IgD-negative memory B cell (primary cell): ENCODE data around the gene PCGF3. TPM values are rescaled to one million over a fixed set of nuclear protein-coding genes. Genes with fewer than 3 reads are reported as not detected.

ENCODE experiments used
- H3K27ac Mint-ChIP-seq, 3 donors: one replicate each; pipeline ENCODE4 v1.8.0; 2020 to 2022; ENCODE audit warnings: mild to moderate bottlenecking in 3 of 3, mixed read lengths in 3 of 3, moderate library complexity in 1 of 3
- H3K27me3 Mint-ChIP-seq: one replicate; pipeline ENCODE4 v1.8.0; 2021; ENCODE audit warnings: mixed read lengths
- H3K36me3 Mint-ChIP-seq: one replicate; pipeline ENCODE4 v1.8.0; 2020; ENCODE audit warnings: mild to moderate bottlenecking, mixed read lengths
- H3K4me1 Mint-ChIP-seq, 3 donors: one replicate each; pipeline ENCODE4 v1.8.0; 2020 to 2022; ENCODE audit warnings: mixed read lengths in 3 of 3, mild to moderate bottlenecking in 1 of 3
- H3K4me3 Mint-ChIP-seq, 4 donors: one replicate each; pipeline ENCODE4 v1.8.0; 2020 to 2022; ENCODE audit warnings: mild to moderate bottlenecking in 4 of 4, mixed read lengths in 4 of 4, moderate library complexity in 3 of 4
- H3K9me3 Mint-ChIP-seq, 3 donors: one replicate each; pipeline ENCODE4 v1.8.0; 2020 to 2021; ENCODE audit warnings: mixed read lengths in 3 of 3, mild to moderate bottlenecking in 1 of 3
- polyA plus RNA-seq: library from polyadenylated mRNA; unstranded; fragments of 300-500 nt; fragmentation: Illumina TruSeq; gene quantifications from one replicate; pipeline ENCODE4 v1.2.3, GENCODE V29; 2021

PCGF3 gene
- polyA plus RNA-seq, 1 donor from 2014 or later, result 6.1 TPM

GRCh38 chr4:815464-816146 is 110.0 kb downstream of the PCGF3 start:
- H3K27ac Mint-ChIP-seq, result no peak overlapping the region
- H3K4me3 Mint-ChIP-seq, result no peak overlapping the region
- peaks cover 0 to 3% (median 1%) of the 10 kb centered on the region in 3 donors for H3K9me3 Mint-ChIP-seq
- peaks cover 34% of the 10 kb centered on the region for H3K27me3 Mint-ChIP-seq
- no peaks in the 10 kb centered on the region for H3K36me3 Mint-ChIP-seq
- peaks cover 0 to 2% (median 0%) of the 10 kb centered on the region in 3 donors for H3K4me1 Mint-ChIP-seq

DNA sequence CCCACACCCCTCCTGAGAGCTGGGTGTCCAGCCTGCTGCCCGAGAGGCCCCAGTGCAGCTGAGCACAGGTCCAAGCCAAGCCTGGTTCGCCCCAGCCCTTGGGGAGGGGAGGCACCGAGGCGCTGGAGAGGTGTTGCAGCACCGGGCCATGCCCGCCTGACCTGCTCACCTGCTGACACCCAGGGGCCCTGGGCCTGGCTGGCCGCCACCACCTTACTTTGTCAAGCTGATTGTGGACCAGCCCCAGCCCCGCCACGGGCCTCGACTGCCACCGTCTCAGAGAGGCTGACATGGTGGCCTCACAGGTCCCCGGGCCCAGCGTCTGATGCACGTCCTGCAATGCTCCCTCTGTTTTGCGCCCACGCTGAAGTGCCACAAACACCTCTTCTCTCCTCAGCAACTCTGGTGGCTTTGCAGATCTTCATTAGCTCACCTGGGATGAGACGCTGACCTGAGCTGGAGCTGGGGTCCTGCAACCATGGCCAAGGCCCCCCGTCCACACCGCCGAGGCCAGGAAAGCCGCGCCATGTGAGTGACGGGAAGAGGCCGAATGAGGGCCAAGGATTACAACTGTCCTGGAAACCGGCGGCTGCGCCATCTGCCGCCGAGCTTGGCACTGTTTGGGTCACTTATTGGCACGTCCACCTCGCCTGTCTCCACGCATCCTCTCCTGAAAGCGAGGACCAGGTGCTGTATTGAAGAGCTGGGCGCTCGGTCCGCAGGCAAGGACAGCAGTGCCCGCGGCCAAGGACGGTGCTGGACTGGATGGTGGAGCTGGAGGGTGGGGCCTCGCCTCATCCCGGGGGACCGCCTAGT is 112.7 kb downstream of the PCGF3 start:
- Mint-ChIP-seq H3K9me3 (peaks cover 0 to 4% (median 1%) of the 10 kb centered on the region in 3 donors), H3K4me1 (peaks cover 0 to 2% (median 0%) of the 10 kb centered on the region in 3 donors), H3K27ac (no peak overlapping the region), H3K27me3 (peaks cover 45% of the 10 kb centered on the region), H3K4me3 (peak overlapping the region in 1 of 4 donors; percentile 8), H3K36me3 (no peaks in the 10 kb centered on the region)

GRCh38 chr4:819401-820229 is 114.0 kb downstream of the PCGF3 start:
- Mint-ChIP-seq H3K9me3 (peaks cover 0 to 4% (median 1%) of the 10 kb centered on the region in 3 donors), H3K4me1 (no peaks in the 10 kb centered on the region), H3K27me3 (peaks cover 42% of the 10 kb centered on the region), H3K36me3 (no peaks in the 10 kb centered on the region), H3K27ac (no peak overlapping the region), H3K4me3 (no peak overlapping the region)

Other genes with a start within 250 kb of the PCGF3 start
- 42.7 TPM for gene ZNF721, start 206.7 kb upstream of the PCGF3 start, polyA plus RNA-seq
- gene PIGG, start 206.6 kb upstream of the PCGF3 start, polyA plus RNA-seq, result 26.7 TPM
- not detected for gene TMEM271, start 129.5 kb upstream of the PCGF3 start, polyA plus RNA-seq
- gene PDE6B, start 80.3 kb upstream of the PCGF3 start, polyA plus RNA-seq, result 16.6 TPM
- gene ATP5ME, start 31.6 kb upstream of the PCGF3 start, polyA plus RNA-seq, result 430 TPM
- 8.3 TPM for gene MYL5, start 31.3 kb upstream of the PCGF3 start, polyA plus RNA-seq
- gene SLC49A3, start 16.7 kb upstream of the PCGF3 start, polyA plus RNA-seq, result 0.97 TPM
- not detected for gene CPLX1, start 120.3 kb downstream of the PCGF3 start, polyA plus RNA-seq
- 74.7 TPM for gene GAK, start 226.5 kb downstream of the PCGF3 start, polyA plus RNA-seq
- gene TMEM175, start 226.6 kb downstream of the PCGF3 start, polyA plus RNA-seq, result 20.0 TPM